Neuronal stem cell (in vitro differentiated cells): ENCODE results near the gene NRG3.

Experiments
- DNase-seq: peaks from one replicate; pipeline ENCODE4 v3.0.0-alpha.2; 2013; ENCODE audit warnings: low spot score
- H2AFZ ChIP-seq: one replicate; pipeline ENCODE4 v1.6.1; 2013; ENCODE audit warnings: mild to moderate bottlenecking, low read length, inconsistent platforms
- H2AK5ac ChIP-seq: 2 replicates; pipeline ENCODE4 v1.6.1; 2013; ENCODE audit warnings: low read depth, mild to moderate bottlenecking, inconsistent platforms, low read length, moderate library complexity, mixed read lengths
- H2BK120ac ChIP-seq: 2 replicates; pipeline ENCODE4 v1.6.1; 2013; ENCODE audit warnings: low read depth, mild to moderate bottlenecking, inconsistent platforms, low read length, moderate library complexity, mixed read lengths
- H2BK12ac ChIP-seq: one replicate; pipeline ENCODE4 v1.6.1; 2013; ENCODE audit warnings: low read length, inconsistent platforms
- H2BK15ac ChIP-seq: 2 replicates; pipeline ENCODE4 v1.6.1; 2013; ENCODE audit warnings: mild to moderate bottlenecking, low read length, inconsistent platforms, mixed read lengths
- H2BK5ac ChIP-seq: one replicate; pipeline ENCODE4 v1.6.1; 2013; ENCODE audit warnings: inconsistent platforms, mild to moderate bottlenecking, low read length, moderate library complexity
- H3K14ac ChIP-seq: one replicate; pipeline ENCODE4 v1.6.1; 2013; ENCODE audit warnings: low read length, inconsistent platforms
- H3K18ac ChIP-seq: 2 replicates; pipeline ENCODE4 v1.6.1; 2013; ENCODE audit warnings: low read length, inconsistent platforms
- H3K23ac ChIP-seq: 2 replicates; pipeline ENCODE4 v1.6.1; 2013; ENCODE audit warnings: low read depth, mild to moderate bottlenecking, mixed read lengths, low read length, inconsistent platforms; ENCODE audit not compliant: poor library complexity
- H3K27ac ChIP-seq: replicated peaks from 3 replicates; pipeline ENCODE4 v1.5.1; 2013; ENCODE audit warnings: low read length, inconsistent platforms
- H3K27me3 ChIP-seq, 3 experiments: 2 replicates each; pipeline ENCODE4 v1.6.1; 2013; ENCODE audit warnings: low read length in 3 of 3, mild to moderate bottlenecking in 2 of 3, inconsistent platforms in 1 of 3, low read depth in 1 of 3, mixed read lengths in 1 of 3, moderate library complexity in 1 of 3; ENCODE audit not compliant: control insufficient read depth in 3 of 3, insufficient read depth in 3 of 3
- H3K36me3 ChIP-seq, 2 donors: replicated peaks in 1 of 2; 2 replicates each; pipeline ENCODE4 v1.6.1; 2013; ENCODE audit warnings: low read length in 2 of 2; ENCODE audit not compliant: control insufficient read depth in 2 of 2, insufficient read depth in 2 of 2
- H3K4ac ChIP-seq: 2 replicates; pipeline ENCODE4 v1.6.1; 2013; ENCODE audit warnings: inconsistent platforms, mild to moderate bottlenecking, low read length, moderate library complexity
- H3K4me1 ChIP-seq, 2 donors: 1 replicate in 1 of 2; 2 replicates in 1 of 2; pipeline ENCODE4 v1.6.1; 2013; ENCODE audit warnings: low read length in 2 of 2, low read depth in 1 of 2; ENCODE audit not compliant: control insufficient read depth in 2 of 2, insufficient read depth in 1 of 2
- H3K4me2 ChIP-seq: one replicate; pipeline ENCODE4 v1.6.1; 2013; ENCODE audit warnings: mild to moderate bottlenecking, low read length, inconsistent platforms; ENCODE audit not compliant: insufficient read depth, poor library complexity, severe bottlenecking
- H3K4me3 ChIP-seq, 2 donors: 2 replicates each; pipeline ENCODE4 v1.5.1; 2013; ENCODE audit warnings: low read length in 2 of 2, mild to moderate bottlenecking in 2 of 2, inconsistent platforms in 1 of 2, moderate library complexity in 1 of 2
- H3K79me1 ChIP-seq: one replicate; pipeline ENCODE4 v1.6.1; 2013; ENCODE audit warnings: low read depth, mild to moderate bottlenecking, inconsistent platforms, low read length, moderate library complexity
- H3K9ac ChIP-seq: one replicate; pipeline ENCODE4 v1.6.1; 2013; ENCODE audit warnings: mild to moderate bottlenecking, low read depth, low read length, inconsistent platforms; ENCODE audit not compliant: poor library complexity
- H3K9me3 ChIP-seq, 2 donors: replicated peaks in 1 of 2; 2 replicates each; pipeline versions ENCODE3 to v1.6.1; 2013; ENCODE audit warnings: low read length in 2 of 2, mild to moderate bottlenecking in 2 of 2, inconsistent platforms in 1 of 2, low read depth in 1 of 2, mixed read lengths in 1 of 2, moderate library complexity in 1 of 2; ENCODE audit not compliant: control insufficient read depth in 2 of 2, insufficient read depth in 1 of 2
- H4K8ac ChIP-seq: one replicate; pipeline ENCODE4 v1.6.1; 2013; ENCODE audit warnings: low read depth, mild to moderate bottlenecking, inconsistent platforms, low read length, moderate library complexity
- H4K91ac ChIP-seq: one replicate; pipeline ENCODE4 v1.6.1; 2013; ENCODE audit warnings: low read length, low read depth, mild to moderate bottlenecking, inconsistent platforms; ENCODE audit not compliant: poor library complexity
- WGBS, 2 donors: extraction: QIAGEN DNeasy Blood & Tissue Kit; methylation state at CpG; one replicate each; pipeline ENCODE4 v1.1.7; 2013; ENCODE audit warnings: missing lambda C conversion rate in 2 of 2, mixed read lengths in 1 of 2; ENCODE audit not compliant: insufficient read length in 2 of 2, insufficient replicate concordance in 1 of 2; ENCODE audit errors: extremely low coverage in 2 of 2; 5-methylcytosine and 5-hydroxymethylcytosine counted together

NRG3 gene

GRCh38 chr10:82660986-82661385 is 786.0 kb downstream of the NRG3 start:
- Histone ChIP-seq H3K79me1 (no peaks in the 10 kb centered on the region), H3K27ac (no peak overlapping the region), H3K18ac (no peak overlapping the region), H3K27me3 (no peaks in the 10 kb centered on the region), H2BK12ac (no peak overlapping the region), H3K4me2 (no peak overlapping the region), H4K8ac (no peak overlapping the region), H3K4me3 (no peak overlapping the region), H2BK120ac (no peak overlapping the region), H2AFZ (no peak overlapping the region), H2BK15ac (no peak overlapping the region), H4K91ac (no peak overlapping the region), H2AK5ac (no peak overlapping the region), H3K4ac (no peak overlapping the region), H3K23ac (no peak overlapping the region), H3K9me3 (no peaks in the 10 kb centered on the region), H3K14ac (no peak overlapping the region), H3K9ac (no peak overlapping the region), H2BK5ac (no peak overlapping the region), H3K36me3 (no peaks in the 10 kb centered on the region), H3K4me1 (no peaks in the 10 kb centered on the region)
- no CpG with 5 or more reads among the region's 1 CpG for WGBS, 2 donors
- no peak for DNase-seq

GRCh38 chr10:82661701-82662100 is 786.7 kb downstream of the NRG3 start:
- H2AK5ac ChIP-seq, result no peak overlapping the region
- H3K27ac ChIP-seq, result no peak overlapping the region
- no CpG with 5 or more reads among the region's 5 CpGs for WGBS, 2 donors
- H2BK12ac ChIP-seq, result no peak overlapping the region
- H3K4me3 ChIP-seq, result no peak overlapping the region
- no peak overlapping the region for H4K8ac ChIP-seq
- no peak overlapping the region for H3K9ac ChIP-seq
- no peaks in the 10 kb centered on the region for H3K27me3 ChIP-seq
- H3K9me3 ChIP-seq, result no peaks in the 10 kb centered on the region
- H4K91ac ChIP-seq, result no peak overlapping the region
- no peak overlapping the region for H3K4ac ChIP-seq
- H2BK5ac ChIP-seq, result no peak overlapping the region
- no peaks in the 10 kb centered on the region for H3K36me3 ChIP-seq
- H3K4me2 ChIP-seq, result no peak overlapping the region
- H2BK120ac ChIP-seq, result no peak overlapping the region
- H2AFZ ChIP-seq, result no peak overlapping the region
- no peak overlapping the region for H3K14ac ChIP-seq
- H3K4me1 ChIP-seq, result no peaks in the 10 kb centered on the region
- no peak for DNase-seq
- no peaks in the 10 kb centered on the region for H3K79me1 ChIP-seq
- H3K18ac ChIP-seq, result no peak overlapping the region
- no peak overlapping the region for H3K23ac ChIP-seq
- no peak overlapping the region for H2BK15ac ChIP-seq

GRCh38 chr10:82668221-82668895 is 793.4 kb downstream of the NRG3 start:
- no peak overlapping the region for H3K4me3 ChIP-seq
- no peaks in the 10 kb centered on the region for H3K27me3 ChIP-seq
- H2BK15ac ChIP-seq, result no peak overlapping the region
- no peak for DNase-seq
- H4K91ac ChIP-seq, result no peak overlapping the region
- no peaks in the 10 kb centered on the region for H3K36me3 ChIP-seq
- no peak overlapping the region for H3K9ac ChIP-seq
- no peak overlapping the region for H3K27ac ChIP-seq
- H3K14ac ChIP-seq, result no peak overlapping the region
- H3K4me2 ChIP-seq, result no peak overlapping the region
- no peak overlapping the region for H4K8ac ChIP-seq
- no peaks in the 10 kb centered on the region for H3K4me1 ChIP-seq
- H2BK5ac ChIP-seq, result no peak overlapping the region
- H2BK12ac ChIP-seq, result no peak overlapping the region
- no peak overlapping the region for H3K23ac ChIP-seq
- no peak overlapping the region for H2AK5ac ChIP-seq
- no CpG with 5 or more reads among the region's 4 CpGs for WGBS, 2 donors
- no peaks in the 10 kb centered on the region for H3K79me1 ChIP-seq
- no peak overlapping the region for H3K18ac ChIP-seq
- H2BK120ac ChIP-seq, result no peak overlapping the region
- no peak overlapping the region for H2AFZ ChIP-seq
- H3K4ac ChIP-seq, result no peak overlapping the region
- no peaks in the 10 kb centered on the region for H3K9me3 ChIP-seq

- DNase-seq, result no peak
- no peak overlapping the region for H3K4ac ChIP-seq
- H3K36me3 ChIP-seq, result no peaks in the 10 kb centered on the region
- no peak overlapping the region for H2BK120ac ChIP-seq
- H3K9ac ChIP-seq, result no peak overlapping the region
- no peak overlapping the region for H2BK15ac ChIP-seq
- no peak overlapping the region for H2AK5ac ChIP-seq
- H3K18ac ChIP-seq, result no peak overlapping the region
- no peaks in the 10 kb centered on the region for H3K27me3 ChIP-seq
- H2BK12ac ChIP-seq, result no peak overlapping the region
- no peak overlapping the region for H3K27ac ChIP-seq
- no peak overlapping the region for H2AFZ ChIP-seq
- H2BK5ac ChIP-seq, result no peak overlapping the region
- no peak overlapping the region for H3K14ac ChIP-seq
- H3K9me3 ChIP-seq, result no peaks in the 10 kb centered on the region
- no peaks in the 10 kb centered on the region for H3K4me1 ChIP-seq
- no peaks in the 10 kb centered on the region for H3K79me1 ChIP-seq
- H4K8ac ChIP-seq, result no peak overlapping the region
- H3K23ac ChIP-seq, result no peak overlapping the region
- H3K4me3 ChIP-seq, result no peak overlapping the region
- no peak overlapping the region for H3K4me2 ChIP-seq
- no peak overlapping the region for H4K91ac ChIP-seq
Observed at GRCh38 chr10:82674036-82674435, 799.0 kb downstream of the NRG3 start.
